ENCODE results near the gene PTPRG. TPM values are rescaled to one million over a fixed set of nuclear protein-coding genes. Genes with fewer than 3 reads are reported as not detected.

Gene PTPRG
- polyA plus RNA-seq, 3 donors = not detected

DNA sequence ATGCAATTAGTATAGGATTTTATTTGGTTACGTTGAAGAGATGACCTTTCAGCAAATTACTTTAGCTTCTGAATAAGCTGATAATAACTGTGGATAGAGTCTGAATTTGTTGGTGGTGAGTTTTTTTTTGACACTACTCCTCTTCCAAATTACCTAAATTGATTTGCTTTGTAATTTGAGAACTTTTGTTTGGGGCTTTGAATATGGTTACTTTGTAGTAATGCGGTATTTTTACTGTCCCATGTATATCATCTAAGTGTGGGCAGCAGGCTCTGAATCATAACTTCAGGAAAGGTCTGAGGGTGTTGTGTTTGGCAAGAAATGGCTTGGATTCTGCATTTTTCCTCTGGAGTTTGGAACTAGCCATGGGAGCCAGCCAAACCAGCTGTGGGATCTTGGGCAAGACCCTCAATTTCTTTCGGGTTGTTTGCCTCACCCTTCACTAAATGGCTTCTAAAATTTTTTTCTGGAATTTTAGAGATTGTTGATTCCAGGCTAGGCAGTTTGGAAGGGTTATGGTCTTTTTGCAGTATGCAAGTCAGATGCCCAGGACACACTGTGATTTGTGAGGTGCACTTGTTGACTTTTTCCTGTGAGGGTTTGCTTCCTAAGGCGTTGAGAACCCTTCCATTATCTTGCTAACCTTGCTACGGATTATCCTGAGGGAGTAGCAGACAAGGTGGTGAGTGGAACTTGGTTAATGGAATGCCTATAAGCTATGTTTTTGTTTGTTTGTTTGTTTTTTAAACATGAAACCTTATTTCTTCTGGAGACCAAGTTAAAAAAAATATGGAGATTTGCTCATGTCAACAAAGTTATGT is 10.4 kb downstream of the PTPRG start:
- no peak overlapping the region for H3K27ac Mint-ChIP-seq

DNA sequence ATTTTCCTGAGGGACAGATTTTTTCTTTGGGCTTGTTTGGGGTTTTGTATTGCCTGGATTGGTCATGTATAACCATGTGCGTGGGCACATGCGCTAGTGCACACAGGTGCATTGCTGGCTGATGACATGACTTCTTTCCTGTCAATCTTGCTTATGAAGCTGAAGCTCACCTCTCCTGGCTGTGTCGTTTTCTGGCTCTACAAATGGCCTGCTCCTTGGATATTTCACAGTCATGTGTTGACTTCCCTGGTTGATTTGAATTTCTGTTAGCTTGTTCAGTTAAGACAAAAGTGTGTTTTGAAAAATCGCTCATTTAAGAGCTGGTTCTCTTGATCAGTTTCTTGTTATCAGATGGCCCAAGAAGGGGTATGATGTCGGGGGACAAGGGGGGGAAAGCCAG is 11.5 kb downstream of the PTPRG start:
- Histone ChIP-seq H3K9ac (ENCODE audit: insufficient read depth, low read length, poor library complexity, severe bottlenecking) (no peak overlapping the region), H3K27me3 (ENCODE audit: control insufficient read depth in 2 of 2, insufficient read depth in 2 of 2, low read length in 2 of 2) (no peaks in the 10 kb centered on the region), H4K20me1 (ENCODE audit: insufficient read depth, low read length) (no peaks in the 10 kb centered on the region), H3K4me2 (replicated peaks; ENCODE audit: extremely low read depth, low read length, poor library complexity, severe bottlenecking) (no peak overlapping the region), H3K36me3 (replicated peaks in 1 of 2; ENCODE audit: control insufficient read depth in 1 of 2, insufficient read depth in 2 of 2, low read length in 2 of 2) (no peaks in the 10 kb centered on the region), H3K4me1 (ENCODE audit: control insufficient read depth in 1 of 2, insufficient read depth in 2 of 2, low read length in 2 of 2) (no peaks in the 10 kb centered on the region), H3K27ac (ENCODE audit: low read depth in 1 of 2, low read length in 2 of 2) (no peak overlapping the region), H3K4me3 (replicated peaks in 1 of 3; ENCODE audit: low read depth in 2 of 3, low read length in 3 of 3) (no peak overlapping the region), H3K79me2 (ENCODE audit: insufficient read depth, low read length) (no peaks in the 10 kb centered on the region), H3K9me3 (replicated peaks in 1 of 2; ENCODE audit: control insufficient read depth in 1 of 2, insufficient read depth in 1 of 2, low read length in 2 of 2) (no peaks in the 10 kb centered on the region), H2AFZ (ENCODE audit: insufficient read depth, low read depth, low read length, poor library complexity, severe bottlenecking) (no peak overlapping the region)
- H3K27ac Mint-ChIP-seq = no peak overlapping the region
- 94% methylated on average over 4 of the region's 5 CpGs for WGBS (ENCODE audit: insufficient coverage)
- intact Hi-C loops (cut with micrococcal nuclease) = no loop called here
- TF ChIP-seq, protein P1, sequence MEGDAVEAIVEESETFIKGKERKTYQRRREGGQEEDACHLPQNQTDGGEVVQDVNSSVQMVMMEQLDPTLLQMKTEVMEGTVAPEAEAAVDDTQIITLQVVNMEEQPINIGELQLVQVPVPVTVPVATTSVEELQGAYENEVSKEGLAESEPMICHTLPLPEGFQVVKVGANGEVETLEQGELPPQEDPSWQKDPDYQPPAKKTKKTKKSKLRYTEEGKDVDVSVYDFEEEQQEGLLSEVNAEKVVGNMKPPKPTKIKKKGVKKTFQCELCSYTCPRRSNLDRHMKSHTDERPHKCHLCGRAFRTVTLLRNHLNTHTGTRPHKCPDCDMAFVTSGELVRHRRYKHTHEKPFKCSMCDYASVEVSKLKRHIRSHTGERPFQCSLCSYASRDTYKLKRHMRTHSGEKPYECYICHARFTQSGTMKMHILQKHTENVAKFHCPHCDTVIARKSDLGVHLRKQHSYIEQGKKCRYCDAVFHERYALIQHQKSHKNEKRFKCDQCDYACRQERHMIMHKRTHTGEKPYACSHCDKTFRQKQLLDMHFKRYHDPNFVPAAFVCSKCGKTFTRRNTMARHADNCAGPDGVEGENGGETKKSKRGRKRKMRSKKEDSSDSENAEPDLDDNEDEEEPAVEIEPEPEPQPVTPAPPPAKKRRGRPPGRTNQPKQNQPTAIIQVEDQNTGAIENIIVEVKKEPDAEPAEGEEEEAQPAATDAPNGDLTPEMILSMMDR (IDR thresholded peaks at IDR 0.05) = no peak
- no peaks in the 10 kb centered on the region for H3K36me3 Mint-ChIP-seq
- H3K9me3 Mint-ChIP-seq = peaks cover 0 to 10% (median 7%) of the 10 kb centered on the region in 7 donors
- peaks cover 0 to 5% (median 5%) of the 10 kb centered on the region in 3 donors for H3K27me3 Mint-ChIP-seq (ENCODE audit: low read depth in 3 of 3)
- H3K4me3 Mint-ChIP-seq = no peak overlapping the region
- DNase-seq = no peak
- no peaks in the 10 kb centered on the region for H3K4me1 Mint-ChIP-seq

More for the DNA sequence above, 10.4 kb downstream of the PTPRG start:
- Histone ChIP-seq H3K4me2 (replicated peaks; ENCODE audit: extremely low read depth, low read length, poor library complexity, severe bottlenecking) (no peak overlapping the region), H3K27ac (ENCODE audit: low read depth in 1 of 2, low read length in 2 of 2) (no peak overlapping the region), H2AFZ (ENCODE audit: insufficient read depth, low read depth, low read length, poor library complexity, severe bottlenecking) (no peak overlapping the region), H3K4me3 (replicated peaks in 1 of 3; ENCODE audit: low read depth in 2 of 3, low read length in 3 of 3) (no peak overlapping the region), H3K9ac (ENCODE audit: insufficient read depth, low read length, poor library complexity, severe bottlenecking) (no peak overlapping the region), H3K36me3 (replicated peaks in 1 of 2; ENCODE audit: control insufficient read depth in 1 of 2, insufficient read depth in 2 of 2, low read length in 2 of 2) (no peaks in the 10 kb centered on the region), H3K4me1 (ENCODE audit: control insufficient read depth in 1 of 2, insufficient read depth in 2 of 2, low read length in 2 of 2) (no peaks in the 10 kb centered on the region), H4K20me1 (ENCODE audit: insufficient read depth, low read length) (no peaks in the 10 kb centered on the region), H3K79me2 (ENCODE audit: insufficient read depth, low read length) (no peaks in the 10 kb centered on the region), H3K27me3 (ENCODE audit: control insufficient read depth in 2 of 2, insufficient read depth in 2 of 2, low read length in 2 of 2) (no peaks in the 10 kb centered on the region), H3K9me3 (replicated peaks in 1 of 2; ENCODE audit: control insufficient read depth in 1 of 2, insufficient read depth in 1 of 2, low read length in 2 of 2) (no peaks in the 10 kb centered on the region)
- H3K4me3 Mint-ChIP-seq = no peak overlapping the region
- no peak for DNase-seq
- intact Hi-C loops (cut with micrococcal nuclease) = no loop called here
- peaks cover 0 to 10% (median 7%) of the 10 kb centered on the region in 7 donors for H3K9me3 Mint-ChIP-seq
- H3K27me3 Mint-ChIP-seq (ENCODE audit: low read depth in 3 of 3) = peaks cover 2 to 7% (median 5%) of the 10 kb centered on the region in 3 donors
- H3K36me3 Mint-ChIP-seq = no peaks in the 10 kb centered on the region
- 100% methylated on average over 2 of the region's 5 CpGs for WGBS (ENCODE audit: insufficient coverage)
- TF ChIP-seq, protein P1 (IDR thresholded peaks at IDR 0.05) = no peak
- H3K4me1 Mint-ChIP-seq = no peaks in the 10 kb centered on the region
